Loucy (cell line): ENCODE measurements around the gene ROBO2.

Experiments used
- CTCF ChIP-seq: fragments of 200-600 bp; sonication (generic); conservative IDR thresholded peaks from 2 replicates; pipeline ENCODE4 v1.5.1; 2014; ENCODE audit warnings: mild to moderate bottlenecking, antibody characterized with exemption, low read length
- EZH2phosphoT487 ChIP-seq: fragments of 200-600 bp; IDR thresholded peaks from 2 replicates; pipeline ENCODE4 v1.6.1; 2018; ENCODE audit warnings: antibody characterized with exemption, mild to moderate bottlenecking, moderate library complexity, borderline replicate concordance

DNA sequence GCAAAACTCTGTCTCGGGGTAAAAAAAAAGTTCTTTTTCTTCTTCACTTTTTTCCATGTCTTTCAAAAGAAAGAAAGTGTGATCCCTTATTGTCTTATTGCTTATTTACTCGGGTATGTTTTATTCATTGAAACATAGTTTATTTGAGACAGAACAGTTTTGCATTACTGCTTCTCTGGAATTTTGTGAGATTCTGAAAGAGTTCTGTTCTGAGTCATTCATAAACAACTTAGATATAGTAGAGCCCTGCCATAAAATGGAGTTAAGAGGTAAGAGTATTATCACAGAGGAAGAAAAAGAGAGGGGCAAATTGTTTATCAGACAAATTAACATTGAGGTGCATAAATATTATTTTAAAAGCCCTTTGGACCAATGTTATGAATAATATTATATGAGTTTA, 522.2 kb downstream of the ROBO2 start:
- TF ChIP-seq CTCF (no peak), EZH2phosphoT487 (no peak)
